Astrocyte (in vitro differentiated cells and primary cell): ENCODE measurements around the gene NFU1. TPM values are rescaled to one million over a fixed set of nuclear protein-coding genes. Genes with fewer than 3 reads are reported as not detected.

Experiments
- DNase-seq: peaks from one replicate; pipeline ENCODE4 v3.0.0-alpha.2; 2010; ENCODE audit warnings: low read depth
- FAIRE-seq: peaks from 2 replicates; lab custom pipeline; 2011; peaks lifted over from hg19 to GRCh38; lab: Jason Lieb, UNC
- H2AFZ ChIP-seq: 2 replicates; pipeline ENCODE4 v1.6.0; 2012; ENCODE audit warnings: low read depth, low read length, inconsistent platforms
- H3K27ac ChIP-seq: 2 replicates; pipeline ENCODE4 v1.5.1; 2011; ENCODE audit warnings: low read depth, low read length, inconsistent platforms
- H3K27me3 ChIP-seq: 2 replicates; pipeline ENCODE4 v1.6.0; 2011; ENCODE audit warnings: low read length, inconsistent platforms; ENCODE audit not compliant: insufficient read depth
- H3K36me3 ChIP-seq: 2 replicates; pipeline ENCODE4 v1.5.1; 2011; ENCODE audit warnings: low read length, inconsistent platforms; ENCODE audit not compliant: insufficient read depth
- H3K4me1 ChIP-seq: 2 replicates; pipeline ENCODE4 v1.5.1; 2011; ENCODE audit warnings: low read length, inconsistent platforms; ENCODE audit not compliant: insufficient read depth
- H3K4me2 ChIP-seq: 2 replicates; pipeline ENCODE4 v1.6.0; 2012; ENCODE audit warnings: low read length, inconsistent platforms
- H3K4me3 ChIP-seq: 2 replicates; pipeline ENCODE4 v1.5.1; 2011; ENCODE audit warnings: low read depth, mild to moderate bottlenecking, low read length, inconsistent platforms; ENCODE audit not compliant: insufficient read depth
- H3K79me2 ChIP-seq: 2 replicates; pipeline ENCODE4 v1.6.0; 2012; ENCODE audit warnings: mild to moderate bottlenecking, low read length, inconsistent platforms; ENCODE audit not compliant: insufficient read depth
- H3K9ac ChIP-seq: 2 replicates; pipeline ENCODE4 v1.6.0; 2012; ENCODE audit warnings: mild to moderate bottlenecking, low read length, inconsistent platforms
- H3K9me3 ChIP-seq: 2 replicates; pipeline ENCODE4 v1.5.1; 2012; ENCODE audit warnings: low read depth, mild to moderate bottlenecking, low read length, inconsistent platforms; ENCODE audit not compliant: insufficient read depth
- H4K20me1 ChIP-seq: 2 replicates; pipeline ENCODE4 v1.6.0; 2012; ENCODE audit warnings: low read length, inconsistent platforms; ENCODE audit not compliant: insufficient read depth
- H3K27ac Mint-ChIP-seq: one replicate; pipeline ENCODE4 v1.8.0; 2021; ENCODE audit warnings: mild to moderate bottlenecking, mixed read lengths; ENCODE audit not compliant: unreplicated experiment
- H3K27me3 Mint-ChIP-seq: one replicate; pipeline ENCODE4 v1.8.0; 2021; ENCODE audit warnings: low read depth, mixed read lengths; ENCODE audit not compliant: unreplicated experiment
- H3K36me3 Mint-ChIP-seq: one replicate; pipeline ENCODE4 v1.8.0; 2021; ENCODE audit warnings: low read depth, mixed read lengths; ENCODE audit not compliant: unreplicated experiment
- H3K4me1 Mint-ChIP-seq: one replicate; pipeline ENCODE4 v1.8.0; 2021; ENCODE audit warnings: low read depth, mixed read lengths; ENCODE audit not compliant: unreplicated experiment
- H3K4me3 Mint-ChIP-seq: one replicate; pipeline ENCODE4 v1.8.0; 2021; ENCODE audit warnings: mild to moderate bottlenecking, moderate library complexity, mixed read lengths; ENCODE audit not compliant: unreplicated experiment
- H3K9me3 Mint-ChIP-seq: one replicate; pipeline ENCODE4 v1.8.0; 2021; ENCODE audit warnings: mild to moderate bottlenecking, mixed read lengths; ENCODE audit not compliant: unreplicated experiment
- EZH2 ChIP-seq: IDR thresholded peaks from 2 replicates; pipeline ENCODE4 v1.6.1; 2012; ENCODE audit warnings: mild to moderate bottlenecking, low read length, inconsistent platforms; ENCODE audit not compliant: insufficient read depth
- total RNA-seq: library from RNA; stranded (reverse); gene quantifications from 2 replicates; pipeline ENCODE4 v1.2.1, GENCODE V29; 2021
- TF ChIP-seq, protein P1 (sequence below): IDR thresholded peaks from 2 replicates; pipeline ENCODE4 v1.5.1; 2011; ENCODE audit warnings: low read depth, mild to moderate bottlenecking, inconsistent platforms, low read length, moderate library complexity; ENCODE audit not compliant: insufficient read depth

The NFU1 gene
- total RNA-seq, 1 donor from 2014 or later: 46.6 TPM

GRCh38 chr2:69429491-69430183, 7.6 kb downstream of the NFU1 start:
- peaks cover 2% of the 10 kb centered on the region for H3K36me3 Mint-ChIP-seq
- H3K27me3 Mint-ChIP-seq: no peaks in the 10 kb centered on the region
- Histone ChIP-seq H3K27me3 (no peaks in the 10 kb centered on the region), H3K4me2 (no peak overlapping the region), H2AFZ (no peak overlapping the region), H3K4me3 (no peak overlapping the region), H3K9ac (no peak overlapping the region), H3K79me2 (peaks cover 3% of the 10 kb centered on the region), H3K4me1 (no peaks in the 10 kb centered on the region), H3K9me3 (no peaks in the 10 kb centered on the region), H3K27ac (no peak overlapping the region), H4K20me1 (no peaks in the 10 kb centered on the region), H3K36me3 (peaks cover 16% of the 10 kb centered on the region)
- no peak overlapping the region for H3K27ac Mint-ChIP-seq
- H3K4me1 Mint-ChIP-seq: peaks cover 3% of the 10 kb centered on the region
- DNase-seq (no peak), FAIRE-seq (no peak)
- H3K9me3 Mint-ChIP-seq: no peaks in the 10 kb centered on the region
- H3K4me3 Mint-ChIP-seq: no peak overlapping the region
- TF ChIP-seq EZH2: no peak
- TF ChIP-seq, protein P1, sequence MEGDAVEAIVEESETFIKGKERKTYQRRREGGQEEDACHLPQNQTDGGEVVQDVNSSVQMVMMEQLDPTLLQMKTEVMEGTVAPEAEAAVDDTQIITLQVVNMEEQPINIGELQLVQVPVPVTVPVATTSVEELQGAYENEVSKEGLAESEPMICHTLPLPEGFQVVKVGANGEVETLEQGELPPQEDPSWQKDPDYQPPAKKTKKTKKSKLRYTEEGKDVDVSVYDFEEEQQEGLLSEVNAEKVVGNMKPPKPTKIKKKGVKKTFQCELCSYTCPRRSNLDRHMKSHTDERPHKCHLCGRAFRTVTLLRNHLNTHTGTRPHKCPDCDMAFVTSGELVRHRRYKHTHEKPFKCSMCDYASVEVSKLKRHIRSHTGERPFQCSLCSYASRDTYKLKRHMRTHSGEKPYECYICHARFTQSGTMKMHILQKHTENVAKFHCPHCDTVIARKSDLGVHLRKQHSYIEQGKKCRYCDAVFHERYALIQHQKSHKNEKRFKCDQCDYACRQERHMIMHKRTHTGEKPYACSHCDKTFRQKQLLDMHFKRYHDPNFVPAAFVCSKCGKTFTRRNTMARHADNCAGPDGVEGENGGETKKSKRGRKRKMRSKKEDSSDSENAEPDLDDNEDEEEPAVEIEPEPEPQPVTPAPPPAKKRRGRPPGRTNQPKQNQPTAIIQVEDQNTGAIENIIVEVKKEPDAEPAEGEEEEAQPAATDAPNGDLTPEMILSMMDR: no peak

DNA sequence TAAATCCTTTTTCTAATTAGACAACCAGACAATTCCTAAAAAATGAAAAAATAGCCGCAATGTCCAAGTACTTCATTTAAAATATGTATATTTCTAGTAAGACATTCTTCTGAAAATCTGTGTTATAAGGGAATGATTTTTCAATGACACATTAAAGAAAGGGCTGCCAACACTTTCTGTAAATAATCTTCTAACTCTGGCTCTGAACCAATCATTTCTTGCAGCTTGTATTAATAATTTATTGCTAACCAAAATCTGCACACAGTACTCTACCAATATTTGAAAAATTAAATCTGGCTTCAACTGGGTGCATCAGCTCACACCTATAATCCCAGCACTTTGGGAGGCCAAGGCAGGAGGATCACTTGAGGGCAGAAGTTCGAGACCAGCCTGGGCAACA, 8.3 kb downstream of the NFU1 start:
- H4K20me1 ChIP-seq: no peaks in the 10 kb centered on the region
- H3K36me3 ChIP-seq: peaks cover 16% of the 10 kb centered on the region
- no peak overlapping the region for H3K27ac Mint-ChIP-seq
- FAIRE-seq (no peak), DNase-seq (no peak)
- H2AFZ ChIP-seq: no peak overlapping the region
- peaks cover 2% of the 10 kb centered on the region for H3K36me3 Mint-ChIP-seq
- H3K9ac ChIP-seq: no peak overlapping the region
- H3K9me3 Mint-ChIP-seq: no peaks in the 10 kb centered on the region
- H3K27me3 Mint-ChIP-seq: no peaks in the 10 kb centered on the region
- no peak overlapping the region for H3K4me3 Mint-ChIP-seq
- H3K27me3 ChIP-seq: no peaks in the 10 kb centered on the region
- TF ChIP-seq, protein P1: no peak
- no peak for TF ChIP-seq EZH2
- H3K9me3 ChIP-seq: no peaks in the 10 kb centered on the region
- H3K4me1 Mint-ChIP-seq: peaks cover 3% of the 10 kb centered on the region
- H3K4me3 ChIP-seq: no peak overlapping the region
- H3K4me2 ChIP-seq: no peak overlapping the region
- no peaks in the 10 kb centered on the region for H3K79me2 ChIP-seq
- H3K4me1 ChIP-seq: no peaks in the 10 kb centered on the region
- no peak overlapping the region for H3K27ac ChIP-seq

DNA sequence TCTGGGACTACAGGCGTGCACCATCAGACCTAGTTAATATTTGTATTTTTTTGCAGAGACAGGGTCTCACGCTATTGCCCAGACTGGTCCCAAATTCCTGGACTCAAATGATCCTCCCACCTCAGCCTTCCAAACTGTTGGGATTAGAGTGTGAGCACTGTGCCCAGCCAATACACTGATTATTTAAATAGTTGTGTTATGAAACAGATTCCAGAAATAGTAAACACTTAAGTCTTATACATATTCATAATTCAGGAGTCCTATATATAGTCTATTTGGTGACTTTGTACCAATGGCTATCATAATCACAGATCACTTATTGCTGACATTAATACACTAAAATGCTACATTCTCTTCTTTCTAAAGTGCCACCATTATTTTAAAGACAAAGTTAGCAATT, 12.8 kb downstream of the NFU1 start:
- Histone ChIP-seq H3K9me3 (no peaks in the 10 kb centered on the region), H4K20me1 (no peaks in the 10 kb centered on the region), H3K4me1 (no peaks in the 10 kb centered on the region), H3K4me3 (no peak overlapping the region), H3K9ac (no peak overlapping the region), H3K36me3 (peaks cover 14% of the 10 kb centered on the region), H3K27ac (no peak overlapping the region), H3K4me2 (no peak overlapping the region), H3K79me2 (no peaks in the 10 kb centered on the region), H2AFZ (no peak overlapping the region), H3K27me3 (no peaks in the 10 kb centered on the region)
- FAIRE-seq (no peak), DNase-seq (no peak)
- H3K27me3 Mint-ChIP-seq: no peaks in the 10 kb centered on the region
- H3K36me3 Mint-ChIP-seq: peaks cover 6% of the 10 kb centered on the region
- TF ChIP-seq, protein P1: no peak
- TF ChIP-seq EZH2: no peak
- no peak overlapping the region for H3K4me3 Mint-ChIP-seq
- no peaks in the 10 kb centered on the region for H3K4me1 Mint-ChIP-seq
- H3K9me3 Mint-ChIP-seq: no peaks in the 10 kb centered on the region
- H3K27ac Mint-ChIP-seq: no peak overlapping the region
